ENCODE results near the gene FCHSD1.
A peak's percentile ranks its signal among the peaks of the same experiment; 100 is the strongest.
"Not testable (repeated sequence)": the region's sequence is repeated elsewhere in the genome, so short reads cannot be mapped to it uniquely, and the experiment has no call there.

The FCHSD1 gene

DNA sequence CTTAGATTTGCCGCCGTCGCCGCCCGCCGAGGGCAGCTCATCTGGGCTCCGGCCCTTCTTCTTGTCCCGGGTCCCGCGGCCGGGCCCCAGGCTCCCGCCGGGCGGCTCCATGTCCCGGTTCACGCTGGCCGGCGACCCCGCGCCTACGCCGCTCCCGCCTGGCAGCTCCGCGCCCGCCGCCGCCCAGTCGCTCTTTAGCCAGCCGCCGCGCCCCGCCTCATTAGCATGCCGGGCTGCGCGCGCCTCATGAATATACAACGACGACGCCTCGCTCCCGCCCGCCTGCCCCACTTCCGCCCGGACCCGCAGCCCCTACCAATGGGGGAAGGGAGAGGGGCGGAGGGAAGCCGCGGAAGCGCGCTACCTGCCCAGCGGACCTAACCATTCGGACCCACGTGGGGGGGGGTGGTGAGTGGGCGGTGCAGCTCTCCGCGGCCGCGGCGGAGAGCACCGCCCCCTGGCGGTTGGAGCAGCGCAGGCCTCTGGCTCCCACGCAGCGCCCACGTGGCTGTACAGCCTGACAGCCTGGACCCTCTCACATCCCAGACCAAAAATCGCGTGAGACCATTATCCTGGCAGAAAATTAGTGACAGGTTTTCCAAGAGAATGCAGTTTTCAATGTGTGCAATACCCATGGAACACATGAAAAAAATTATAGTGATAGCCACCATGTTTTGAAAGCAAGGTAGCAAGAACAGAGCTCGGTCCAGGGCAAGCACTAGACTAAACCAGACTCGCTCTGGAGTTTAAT, 32.2 kb downstream of the FCHSD1 start, which contains the start of gene DIAPH1:
DIAPH1 (minus strand) TSS at position 197 of the 751 bp plus-strand sequence; CDS start at position 111, 86 bp downstream.
- peak within 1 kb of the TSS; percentile 96 for H3K27ac Mint-ChIP-seq
- H3K27me3 Mint-ChIP-seq = no peaks in the 10 kb centered on the region
- peaks cover 11% of the 10 kb centered on the region for H3K36me3 Mint-ChIP-seq
- H3K4me3 Mint-ChIP-seq = peak within 1 kb of the TSS; percentile 99
- no peaks in the 10 kb centered on the region for H3K9me3 Mint-ChIP-seq (ENCODE audit: low read depth)
- peaks cover 53% of the 10 kb centered on the region for H3K4me1 Mint-ChIP-seq (ENCODE audit: low read depth)

DNA sequence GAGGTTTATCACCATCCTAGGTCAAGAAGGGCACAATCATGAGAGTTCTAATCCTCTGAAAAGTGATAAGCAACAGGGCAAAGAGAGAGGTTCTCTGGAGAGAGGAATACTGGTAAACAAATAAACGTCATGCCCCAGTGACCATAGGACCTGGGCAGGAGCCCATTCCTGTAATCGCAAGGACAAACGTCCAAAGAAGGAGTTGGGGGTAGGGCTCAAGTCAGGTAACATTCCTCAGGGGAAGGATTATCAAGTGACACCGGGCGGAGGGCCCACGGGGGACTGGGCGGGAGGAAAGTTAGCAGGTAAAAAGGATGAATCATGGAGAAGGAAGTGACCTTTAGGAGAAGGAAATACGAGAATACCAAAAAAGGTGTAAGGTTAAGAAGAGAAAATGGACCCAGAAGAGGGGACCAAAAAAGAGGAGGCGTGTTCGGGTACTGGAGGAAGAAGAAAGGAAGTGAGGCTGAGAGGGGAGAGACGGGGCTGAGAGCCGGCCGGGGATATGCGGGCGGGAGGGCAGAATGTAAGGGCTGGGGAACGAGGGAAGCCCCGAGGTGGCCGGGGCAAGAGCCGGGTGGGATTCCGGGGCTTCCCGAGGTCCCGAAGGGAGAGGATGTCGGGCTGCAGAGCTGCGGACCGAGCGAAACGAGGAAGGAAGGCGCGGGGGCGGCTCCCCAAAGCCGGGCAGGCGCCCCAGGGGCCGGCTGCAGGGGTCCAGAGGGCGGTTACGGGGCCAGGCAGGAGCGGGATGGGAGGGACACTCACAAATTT, 33.0 kb downstream of the FCHSD1 start:
- Mint-ChIP-seq H3K9me3 (ENCODE audit: low read depth) (no peaks in the 10 kb centered on the region), H3K27me3 (no peaks in the 10 kb centered on the region), H3K27ac (peak overlapping the region; percentile 96), H3K4me3 (peak overlapping the region; percentile 99), H3K36me3 (peaks cover 8% of the 10 kb centered on the region), H3K4me1 (ENCODE audit: low read depth) (peaks cover 53% of the 10 kb centered on the region)

DNA sequence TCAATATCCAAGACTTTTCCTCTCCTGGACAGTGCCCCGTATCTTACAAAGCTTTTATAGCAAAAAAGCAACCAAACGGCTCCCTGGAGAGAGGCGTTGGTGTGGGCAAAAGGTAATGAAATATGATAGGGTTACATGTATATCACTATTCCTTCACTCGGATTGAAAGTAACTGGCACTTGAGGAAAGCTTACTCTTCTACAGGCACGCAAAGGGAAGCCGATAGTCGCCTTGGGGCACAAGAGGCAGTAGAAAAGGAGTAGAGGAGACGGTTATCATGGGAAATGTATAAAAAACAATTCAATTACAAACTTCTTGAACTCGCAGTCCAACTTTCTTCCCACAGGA, 33.6 kb downstream of the FCHSD1 start:
- Mint-ChIP-seq H3K36me3 (peaks cover 6% of the 10 kb centered on the region), H3K4me1 (ENCODE audit: low read depth) (peaks cover 56% of the 10 kb centered on the region), H3K9me3 (ENCODE audit: low read depth) (no peaks in the 10 kb centered on the region), H3K4me3 (peak overlapping the region; percentile 99), H3K27me3 (no peaks in the 10 kb centered on the region), H3K27ac (peak overlapping the region; percentile 96)

DNA sequence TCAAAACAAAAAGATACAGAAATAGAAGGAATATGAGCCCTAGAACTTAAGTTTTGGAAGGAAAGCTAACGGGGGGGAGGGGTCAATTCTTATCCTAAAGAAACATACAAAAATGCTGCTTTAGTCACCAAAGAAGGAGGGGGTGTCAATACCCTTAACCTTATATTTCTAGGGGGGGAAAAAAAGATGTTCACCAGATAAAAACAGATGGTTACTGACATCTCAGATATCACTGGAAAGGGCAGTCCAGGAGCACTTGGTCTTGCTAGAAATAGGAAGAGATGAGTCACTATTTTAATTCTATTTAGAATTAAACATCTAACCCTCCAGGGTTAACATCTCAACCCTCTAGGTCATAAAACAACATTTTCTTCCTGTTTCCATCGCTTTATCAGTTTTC, 34.1 kb downstream of the FCHSD1 start:
- Mint-ChIP-seq H3K27ac (peak overlapping the region; percentile 96), H3K36me3 (peaks cover 6% of the 10 kb centered on the region), H3K9me3 (ENCODE audit: low read depth) (no peaks in the 10 kb centered on the region), H3K4me3 (peak overlapping the region; percentile 99), H3K4me1 (ENCODE audit: low read depth) (peaks cover 61% of the 10 kb centered on the region), H3K27me3 (no peaks in the 10 kb centered on the region)

DNA sequence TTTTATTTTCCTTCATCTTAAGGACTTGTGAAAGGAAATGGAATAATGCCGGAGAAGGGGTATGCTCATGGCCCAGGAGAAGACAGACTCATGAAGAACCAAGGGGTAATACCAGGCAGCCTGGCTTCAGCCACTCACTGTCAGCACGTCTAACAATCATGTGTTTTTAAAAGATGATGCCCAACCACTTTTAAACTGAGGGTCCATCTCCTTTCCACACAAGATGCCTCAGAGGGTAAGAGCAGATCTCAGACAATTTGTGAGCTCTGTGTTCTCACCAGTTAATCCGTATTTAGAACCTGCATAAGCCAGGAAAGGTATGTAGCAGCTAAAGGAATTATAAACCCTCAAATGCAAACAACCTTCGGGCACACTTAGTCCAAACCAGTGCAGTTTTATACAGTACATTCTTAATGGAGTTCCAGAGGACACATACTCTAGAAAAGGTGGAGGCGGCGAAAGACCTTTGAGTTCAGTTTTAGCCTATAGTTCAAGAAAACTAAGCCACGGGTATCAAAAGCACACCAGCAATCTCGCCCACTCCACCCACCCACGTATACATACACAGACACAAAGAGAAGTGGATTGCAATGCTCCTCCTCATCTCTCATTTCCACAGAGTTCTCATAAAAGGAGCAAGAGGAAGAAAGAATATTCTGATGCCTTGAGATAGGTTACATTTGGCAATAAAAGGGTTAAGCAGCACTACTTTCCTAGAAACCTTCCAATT, 35.1 kb downstream of the FCHSD1 start:
- Mint-ChIP-seq H3K36me3 (peaks cover 10% of the 10 kb centered on the region), H3K4me1 (ENCODE audit: low read depth) (peaks cover 64% of the 10 kb centered on the region), H3K9me3 (ENCODE audit: low read depth) (no peaks in the 10 kb centered on the region), H3K4me3 (peak overlapping the region; percentile 99), H3K27me3 (no peaks in the 10 kb centered on the region), H3K27ac (peak overlapping the region; percentile 96)

DNA sequence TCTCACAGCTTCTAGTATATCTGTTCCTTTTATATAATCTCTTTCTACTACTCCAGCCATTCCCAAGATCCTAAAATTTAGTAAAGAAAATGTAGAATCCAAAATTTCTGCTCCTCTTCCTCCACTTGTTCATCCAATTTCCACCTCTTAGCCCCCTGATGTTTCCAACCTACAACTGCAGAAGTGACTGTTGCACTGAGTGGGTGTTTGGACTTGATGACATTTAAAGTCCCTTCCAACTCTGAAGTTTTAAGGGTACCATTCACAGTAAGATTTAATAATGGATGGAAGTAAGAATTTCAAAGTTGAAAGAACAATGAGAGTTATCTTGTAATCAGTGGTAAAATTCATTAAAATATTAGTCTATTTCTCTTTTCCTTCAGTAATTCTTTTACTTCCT, 37.9 kb downstream of the FCHSD1 start:
- no peaks in the 10 kb centered on the region for H3K9me3 Mint-ChIP-seq (ENCODE audit: low read depth)
- H3K27ac Mint-ChIP-seq = peak overlapping the region; percentile 35
- peaks cover 13% of the 10 kb centered on the region for H3K36me3 Mint-ChIP-seq
- no peaks in the 10 kb centered on the region for H3K27me3 Mint-ChIP-seq
- H3K4me3 Mint-ChIP-seq = peak overlapping the region; percentile 69
- H3K4me1 Mint-ChIP-seq (ENCODE audit: low read depth) = peaks cover 82% of the 10 kb centered on the region

DNA sequence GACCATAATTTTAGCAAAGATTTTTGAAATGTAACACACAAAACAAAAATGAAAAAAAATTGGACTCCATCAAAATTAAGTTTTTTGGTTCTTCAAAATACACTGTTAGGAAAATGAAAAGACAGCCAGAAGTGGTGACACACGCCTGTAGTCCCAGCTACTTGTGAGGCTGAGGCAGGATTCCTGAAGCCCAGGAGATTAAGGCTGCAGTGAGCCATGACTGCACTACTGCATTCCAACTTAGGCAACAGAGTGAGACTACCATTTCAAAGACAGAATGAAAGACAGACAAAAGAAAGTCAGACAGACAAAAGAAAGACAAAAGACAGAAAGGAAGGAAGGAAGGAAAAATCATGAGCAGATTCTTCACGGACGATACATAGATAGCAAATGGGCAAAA, 39.9 kb downstream of the FCHSD1 start:
- peaks cover 86% of the 10 kb centered on the region for H3K4me1 Mint-ChIP-seq (ENCODE audit: low read depth)
- peak overlapping the region; percentile 88 for H3K27ac Mint-ChIP-seq
- no peaks in the 10 kb centered on the region for H3K9me3 Mint-ChIP-seq (ENCODE audit: low read depth)
- H3K4me3 Mint-ChIP-seq = peak overlapping the region; percentile 72
- H3K36me3 Mint-ChIP-seq = peaks cover 16% of the 10 kb centered on the region
- H3K27me3 Mint-ChIP-seq = no peaks in the 10 kb centered on the region

DNA sequence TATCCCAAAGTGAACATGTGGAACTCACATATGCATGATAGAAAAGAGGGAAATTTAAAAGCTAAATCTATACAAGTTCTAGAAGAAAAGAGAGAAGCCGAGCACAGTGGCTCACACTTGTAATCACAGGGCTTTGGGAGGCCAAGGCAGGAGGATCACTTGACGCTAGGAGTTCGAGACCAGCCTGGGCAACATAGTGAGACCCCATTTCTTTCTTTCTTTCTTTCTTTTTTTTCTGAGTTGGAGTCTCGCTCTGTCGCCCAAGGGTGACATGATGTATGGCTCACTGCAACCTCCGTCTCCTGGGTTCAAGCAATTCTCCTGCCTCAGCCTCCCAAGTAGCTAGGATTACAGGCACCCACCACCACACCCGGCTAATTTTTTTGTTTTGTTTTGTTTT, 41.3 kb downstream of the FCHSD1 start:
- peak overlapping the region; percentile 79 for H3K27ac Mint-ChIP-seq
- H3K9me3 Mint-ChIP-seq (ENCODE audit: low read depth); H3K27me3 Mint-ChIP-seq: not testable (repeated sequence)
- peak overlapping the region; percentile 66 for H3K4me3 Mint-ChIP-seq
- H3K36me3 Mint-ChIP-seq = peaks cover 13% of the 10 kb centered on the region
- peaks cover 87% of the 10 kb centered on the region for H3K4me1 Mint-ChIP-seq (ENCODE audit: low read depth)

DNA sequence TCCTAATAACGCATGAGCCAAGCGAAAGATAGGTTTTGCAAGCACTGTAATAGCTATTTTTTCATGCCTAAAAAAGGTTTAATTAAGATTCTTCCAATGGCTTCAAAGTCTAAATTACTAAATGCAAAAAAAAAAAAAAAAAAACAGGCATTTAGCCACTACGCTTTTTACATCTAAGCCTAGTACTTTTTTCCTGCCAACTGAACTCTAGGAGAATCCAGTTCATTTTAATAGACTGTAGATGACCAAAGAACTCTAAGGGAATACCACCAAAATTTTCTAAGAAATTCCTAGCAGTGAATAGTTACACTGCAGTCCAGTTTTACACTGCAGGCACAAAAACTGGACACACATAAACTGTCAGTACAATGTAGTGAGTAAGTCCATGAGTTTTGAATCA, 42.2 kb downstream of the FCHSD1 start:
- Mint-ChIP-seq H3K36me3 (peaks cover 13% of the 10 kb centered on the region), H3K9me3 (ENCODE audit: low read depth) (no peaks in the 10 kb centered on the region), H3K4me1 (ENCODE audit: low read depth) (peaks cover 88% of the 10 kb centered on the region), H3K27me3 (no peaks in the 10 kb centered on the region), H3K27ac (peak overlapping the region; percentile 90), H3K4me3 (no peak overlapping the region)

DNA sequence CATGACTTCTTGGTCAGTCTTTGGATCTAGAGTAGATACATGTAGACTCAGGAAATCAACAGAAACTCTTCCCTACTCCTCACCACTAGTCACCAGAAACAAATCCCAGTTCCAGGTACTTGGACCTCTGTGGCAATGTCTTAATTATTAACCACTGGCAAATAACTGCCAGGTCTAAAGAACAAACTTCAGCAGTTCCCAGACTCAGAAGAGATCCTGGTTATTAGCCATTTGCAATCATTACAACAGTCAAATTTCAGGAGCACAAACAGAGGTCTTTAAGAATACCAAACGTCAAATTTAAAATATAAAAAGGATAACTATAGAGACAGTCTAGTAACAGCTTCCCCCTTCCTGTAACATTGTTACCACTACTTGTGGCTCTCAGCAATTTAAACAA, 42.7 kb downstream of the FCHSD1 start:
- Mint-ChIP-seq H3K4me1 (ENCODE audit: low read depth) (peaks cover 88% of the 10 kb centered on the region), H3K9me3 (ENCODE audit: low read depth) (no peaks in the 10 kb centered on the region), H3K27ac (peak overlapping the region; percentile 90), H3K27me3 (no peaks in the 10 kb centered on the region), H3K36me3 (peaks cover 13% of the 10 kb centered on the region), H3K4me3 (peak overlapping the region; percentile 54)

DNA sequence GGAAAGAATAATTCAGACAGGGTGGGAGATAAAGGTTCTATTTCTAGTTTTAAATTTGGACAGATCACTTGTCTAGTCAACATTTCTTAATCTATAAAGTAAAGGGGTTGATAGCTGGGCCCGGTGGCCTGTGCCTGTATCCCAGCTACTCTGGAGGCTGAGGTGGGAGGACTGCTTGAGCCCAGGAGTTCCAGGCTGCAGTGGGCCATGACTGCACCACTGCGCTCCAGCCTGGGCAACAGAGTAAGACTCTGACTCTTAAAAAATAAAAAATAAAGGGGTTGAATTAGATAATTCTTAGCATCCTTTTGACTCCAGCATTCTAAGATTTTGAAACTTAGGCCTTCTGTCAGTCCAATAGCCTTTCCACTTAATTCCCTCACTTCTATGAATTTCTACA, 43.2 kb downstream of the FCHSD1 start:
- no peaks in the 10 kb centered on the region for H3K9me3 Mint-ChIP-seq (ENCODE audit: low read depth)
- H3K27me3 Mint-ChIP-seq = no peaks in the 10 kb centered on the region
- peaks cover 87% of the 10 kb centered on the region for H3K4me1 Mint-ChIP-seq (ENCODE audit: low read depth)
- H3K36me3 Mint-ChIP-seq = peaks cover 13% of the 10 kb centered on the region
- peak overlapping the region; percentile 90 for H3K27ac Mint-ChIP-seq
- H3K4me3 Mint-ChIP-seq = peak overlapping the region; percentile 54

DNA sequence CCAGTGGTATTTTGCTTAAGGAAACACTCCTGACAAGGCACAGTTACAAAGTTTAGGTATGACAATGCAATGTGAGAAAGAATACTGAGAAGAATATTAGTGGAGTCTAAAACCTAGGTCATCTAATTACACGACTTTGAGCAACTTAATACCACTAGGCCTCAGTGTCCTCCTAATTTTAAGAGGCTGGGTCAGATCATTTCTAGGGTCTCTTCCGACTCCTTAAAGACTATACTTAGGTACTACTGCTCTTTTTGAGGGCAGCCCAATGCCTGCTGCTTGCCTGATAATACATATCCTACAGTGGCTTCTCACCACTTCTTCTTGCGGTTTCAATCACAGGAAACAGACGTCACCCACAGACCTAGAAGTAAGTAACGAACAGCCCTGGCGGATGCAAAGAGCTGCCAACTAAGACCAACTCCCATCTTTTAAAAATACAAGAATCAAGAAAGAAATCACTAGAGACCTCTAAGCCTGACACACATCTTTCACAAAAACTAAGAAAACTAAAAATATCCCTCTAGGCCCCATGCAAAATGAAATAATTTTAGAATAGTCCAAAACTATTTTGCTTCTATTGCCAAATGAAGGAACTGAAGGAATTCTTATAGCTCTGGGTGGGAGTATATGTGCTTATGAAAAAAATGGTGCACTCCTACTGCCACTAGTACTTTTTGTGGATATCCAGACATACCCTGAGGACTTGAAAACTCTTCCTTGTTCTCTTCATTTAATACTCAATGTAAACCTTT, 45.5 kb downstream of the FCHSD1 start:
- Mint-ChIP-seq H3K27me3 (no peaks in the 10 kb centered on the region), H3K36me3 (peaks cover 9% of the 10 kb centered on the region), H3K9me3 (ENCODE audit: low read depth) (no peaks in the 10 kb centered on the region), H3K4me1 (ENCODE audit: low read depth) (peaks cover 88% of the 10 kb centered on the region), H3K27ac (peak overlapping the region; percentile 83), H3K4me3 (peak overlapping the region; percentile 69)

DNA sequence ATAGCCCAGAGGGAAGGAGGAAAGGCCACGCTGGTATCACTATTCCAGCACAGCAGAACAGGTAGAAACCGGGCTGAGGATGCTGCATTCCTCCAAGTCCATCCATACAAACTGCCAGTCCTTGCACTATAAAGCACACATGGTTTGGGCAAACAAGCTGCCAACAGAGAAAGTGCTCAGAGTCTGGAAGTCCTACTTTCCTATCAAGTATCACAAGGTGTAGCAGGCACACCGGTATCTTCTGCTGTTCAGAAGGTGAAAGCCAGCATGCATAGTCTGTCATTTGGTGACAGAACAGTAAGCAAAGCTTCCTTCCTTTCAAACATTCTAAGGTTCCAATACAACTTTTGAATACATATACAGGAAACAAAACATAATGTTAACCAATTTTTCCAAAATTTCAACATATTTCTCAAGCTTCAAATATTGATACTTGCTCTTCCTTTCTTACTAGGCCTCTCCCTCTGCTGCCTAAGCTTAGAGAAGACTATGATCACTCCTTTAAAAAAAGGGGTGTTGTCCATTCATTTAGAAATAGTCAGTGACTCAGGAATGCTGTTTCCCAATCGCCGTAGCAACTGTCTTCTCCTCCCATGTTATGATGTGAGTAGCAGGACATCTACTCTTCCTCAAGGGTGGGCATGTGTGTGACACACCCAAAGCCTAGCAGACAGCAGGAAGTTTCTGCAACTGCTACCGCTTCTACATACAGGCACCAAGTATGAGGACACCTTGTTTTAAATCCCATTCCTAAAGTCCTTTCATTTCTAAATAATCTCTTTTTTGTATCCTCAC, 47.1 kb downstream of the FCHSD1 start:
- Mint-ChIP-seq H3K27ac (peak overlapping the region; percentile 89), H3K4me3 (peak overlapping the region; percentile 77), H3K9me3 (ENCODE audit: low read depth) (no peaks in the 10 kb centered on the region), H3K27me3 (no peaks in the 10 kb centered on the region), H3K4me1 (ENCODE audit: low read depth) (peaks cover 93% of the 10 kb centered on the region), H3K36me3 (peaks cover 6% of the 10 kb centered on the region)

DNA sequence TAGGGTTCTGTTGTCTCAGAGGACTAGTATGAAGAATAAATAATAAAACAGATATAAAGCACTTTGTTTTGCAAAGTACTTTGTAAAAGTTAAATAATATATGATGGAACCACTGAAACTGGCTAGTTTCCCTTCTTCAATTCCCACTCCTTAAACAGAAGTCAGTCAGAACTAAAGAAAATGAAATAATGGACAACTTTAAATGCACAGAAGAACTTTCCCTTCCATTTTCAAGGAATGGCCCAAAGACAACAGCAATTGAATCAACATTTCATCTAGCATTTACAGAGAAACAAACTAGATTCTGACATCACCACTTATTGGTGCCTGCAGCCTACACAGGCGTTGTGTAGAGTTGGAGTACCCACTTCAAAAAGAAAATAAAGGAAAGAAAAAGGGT, 48.6 kb downstream of the FCHSD1 start:
- no peaks in the 10 kb centered on the region for H3K27me3 Mint-ChIP-seq
- peaks cover 3% of the 10 kb centered on the region for H3K36me3 Mint-ChIP-seq
- H3K4me1 Mint-ChIP-seq (ENCODE audit: low read depth) = peaks cover 93% of the 10 kb centered on the region
- peak overlapping the region; percentile 84 for H3K27ac Mint-ChIP-seq
- peak overlapping the region; percentile 64 for H3K4me3 Mint-ChIP-seq
- H3K9me3 Mint-ChIP-seq (ENCODE audit: low read depth) = no peaks in the 10 kb centered on the region
